ENCODE data around the gene CEND1. TPM values are rescaled to one million over a fixed set of nuclear protein-coding genes. Genes with fewer than 3 reads are reported as not detected.

Gene CEND1
- total and polyA plus RNA-seq, 2 of the 4 experiments (the other 2 are of a cell fraction) = 0.90 to 4.0 TPM

GRCh38 chr11:774873-775592, 14.9 kb downstream of the CEND1 start:
- peaks cover 13% of the 10 kb centered on the region for H3K4me1 ChIP-seq (ENCODE audit: control insufficient read depth, insufficient read depth, low read length)
- H2AK9ac ChIP-seq (replicated peaks; ENCODE audit: low read depth, low read length, poor library complexity) = peak overlapping the region; percentile 53
- 68% methylated on average over 6 of the region's 20 CpGs; no CpG with 5 or more reads in 1 of the 2 experiments for WGBS, 2 experiments (ENCODE audit: extremely low coverage in 2 of 2, insufficient read length in 1 of 2)
- H3K9me1 ChIP-seq (ENCODE audit: insufficient read depth, low read length) = peaks cover 11% of the 10 kb centered on the region; the same call in 1 of the 2 replicates
- no peak overlapping the region for H3K4ac ChIP-seq (ENCODE audit: low read depth, low read length)
- peak overlapping the region; percentile 58; the same call in 1 of the 2 replicates for H2AK5ac ChIP-seq (ENCODE audit: low read depth, low read length)
- H4K5ac ChIP-seq (ENCODE audit: low read depth, low read length) = no peak overlapping the region
- H3K36me3 ChIP-seq (ENCODE audit: control insufficient read depth, insufficient read depth, low read length) = peaks cover 42% of the 10 kb centered on the region
- no peaks in the 10 kb centered on the region for H3K27me3 ChIP-seq (ENCODE audit: control insufficient read depth, insufficient read depth, low read length)
- H3K27ac ChIP-seq (ENCODE audit: insufficient read depth, low read length) = peak overlapping the region; percentile 39
- no peak overlapping the region for H3K14ac ChIP-seq (replicated peaks; ENCODE audit: low read depth, low read length)
- no peak overlapping the region for H3K4me3 ChIP-seq (ENCODE audit: insufficient read depth, low read depth, low read length)
- no TSS peak for BruUV-seq (replicated peaks)
- no peak overlapping the region for H2BK5ac ChIP-seq (ENCODE audit: low read depth, low read length, poor library complexity, severe bottlenecking)
- no peak overlapping the region for H2BK20ac ChIP-seq (ENCODE audit: low read depth, low read length)
- H3K79me1 ChIP-seq (ENCODE audit: low read depth in 1 of 2, low read length in 2 of 2) = peaks cover 11 to 74% of the 10 kb centered on the region in 2 experiments
- H3K18ac ChIP-seq (ENCODE audit: low read depth, low read length) = no peak overlapping the region
- peak overlapping the region; percentile 36; the same call in 1 of the 2 replicates for H3K4me2 ChIP-seq (ENCODE audit: low read depth, low read length)
- no peak overlapping the region for H4K8ac ChIP-seq (ENCODE audit: low read depth in 2 of 2, low read length in 2 of 2)
- TF ChIP-seq CHD1 (IDR thresholded peaks at IDR 0.05; ENCODE audit: low read depth, low read length) = no peak
- TF ChIP-seq SMC3 (IDR thresholded peaks at IDR 0.05; ENCODE audit: low read depth, low read length) = no peak
- no peak for TF ChIP-seq RAD21 (IDR thresholded peaks at IDR 0.05; ENCODE audit: low read length)
- TF ChIP-seq CEBPB (IDR thresholded peaks at IDR 0.05; ENCODE audit: low read depth, low read length) = no peak
- no peak for TF ChIP-seq MXI1 (IDR thresholded peaks at IDR 0.05; ENCODE audit: borderline replicate concordance, low read depth, low read length)
- TF ChIP-seq POLR2A (IDR thresholded peaks at IDR 0.05; ENCODE audit: low read depth, low read length) = no peak
- TF ChIP-seq CTCF (conservative IDR thresholded peaks at IDR 0.05; ENCODE audit: low read depth, low read length) = no peak
- no peak for TF ChIP-seq BHLHE40 (IDR thresholded peaks at IDR 0.05; ENCODE audit: low read depth, low read length)
- no peak for TF ChIP-seq RCOR1 (IDR thresholded peaks at IDR 0.05; ENCODE audit: insufficient replicate concordance, low read length)
- no peak for TF ChIP-seq MAFK (IDR thresholded peaks at IDR 0.05; ENCODE audit: low read depth, low read length)
- TF ChIP-seq NFE2L2 (IDR thresholded peaks at IDR 0.05; ENCODE audit: low read depth, low read length) = no peak
- no peak for TF ChIP-seq USF2 (IDR thresholded peaks at IDR 0.05; ENCODE audit: low read depth, low read length)
- TF ChIP-seq FOS (IDR thresholded peaks at IDR 0.05; ENCODE audit: low read depth, low read length) = no peak
- no peak for ATAC-seq (ENCODE audit: low read depth)
- no peak overlapping the region for H4K91ac ChIP-seq (ENCODE audit: insufficient read depth, low read depth, low read length)
- no peaks in the 10 kb centered on the region for H3K9me3 ChIP-seq (ENCODE audit: control insufficient read depth, insufficient read depth, low read length)
- no peak overlapping the region for H3K56ac ChIP-seq (ENCODE audit: extremely low read depth, insufficient read depth, low read length)
- no peak overlapping the region for H2BK120ac ChIP-seq (ENCODE audit: low read depth, low read length)
- H3K23ac ChIP-seq (ENCODE audit: low read depth, low read length) = no peak overlapping the region
- intact Hi-C loops (cut with micrococcal nuclease) = no loop called here
- in situ Hi-C loops (cut with MboI; ENCODE audit: low sequenced_read_pairs) = no loop called here
- no peak overlapping the region for H2AFZ ChIP-seq (replicated peaks; ENCODE audit: low read length, poor library complexity)
- peak; percentile 33 for DNase-seq
- peaks cover 64% of the 10 kb centered on the region for H4K20me1 ChIP-seq (ENCODE audit: insufficient read depth, low read length)
- POLR2A ChIA-PET (ENCODE audit: unreplicated experiment) = no interaction called here
- CTCF ChIA-PET = no interaction called here
- dilution Hi-C loops (cut with HindIII; ENCODE audit: low sequenced_read_pairs, unreplicated experiment) = no loop called here
- H2BK15ac ChIP-seq (ENCODE audit: low read depth, low read length) = no peak overlapping the region
- no peak overlapping the region; the same call in 1 of the 2 replicates for H3K9ac ChIP-seq (ENCODE audit: low read depth, low read length)

All from IMR-90 (cell line).